Right forelimb (tissue), 1 donor: ENCODE data around the gene PLCB3.

ENCODE experiments used
- DNase-seq: peaks from one replicate; pipeline ENCODE4 v3.0.0-alpha.2; 2018

Gene PLCB3

GRCh38 chr11:64251016-64251752 lies at the start of gene PLCB3:
Gene PLCB3 (plus strand): TSS chr11:64251530. CDS start chr11:64251650, 120 bp downstream.
- DNase-seq = peak; percentile 82

- no peak for DNase-seq
Observed at GRCh38 chr11:64201543-64201942, 49.8 kb upstream of the PLCB3 start.

GRCh38 chr11:64202992-64203391 lies 48.3 kb upstream of the PLCB3 start:
- no peak for DNase-seq

GRCh38 chr11:64203421-64204079 lies 47.8 kb upstream of the PLCB3 start:
- DNase-seq = no peak

GRCh38 chr11:64204080-64204440 lies 47.3 kb upstream of the PLCB3 start:
- no peak for DNase-seq

- DNase-seq = peak; percentile 83
Observed at GRCh38 chr11:64204464-64204989, 46.8 kb upstream of the PLCB3 start.

- no peak for DNase-seq
Observed at GRCh38 chr11:64206457-64207255, 44.7 kb upstream of the PLCB3 start, which contains the start of gene FERMT3. Gene FERMT3 (plus strand): TSS chr11:64206721. CDS start chr11:64207365, 644 bp downstream.

- DNase-seq = peak; percentile 69
Observed at GRCh38 chr11:64207256-64208085, 43.9 kb upstream of the PLCB3 start.

GRCh38 chr11:64208086-64208795 lies 43.1 kb upstream of the PLCB3 start:
- DNase-seq = no peak

- no peak for DNase-seq
Observed at GRCh38 chr11:64208796-64209562, 42.4 kb upstream of the PLCB3 start.

GRCh38 chr11:64209563-64209843 lies 41.8 kb upstream of the PLCB3 start:
- DNase-seq = no peak

GRCh38 chr11:64210301-64211020 lies 40.9 kb upstream of the PLCB3 start:
- no peak for DNase-seq

GRCh38 chr11:64211181-64211872 lies 40.0 kb upstream of the PLCB3 start:
- DNase-seq = no peak

- DNase-seq = no peak
Observed at GRCh38 chr11:64216879-64217278, 34.5 kb upstream of the PLCB3 start.

GRCh38 chr11:64218628-64219353 lies 32.5 kb upstream of the PLCB3 start:
- DNase-seq = peak; percentile 37

GRCh38 chr11:64219354-64219684 lies 32.0 kb upstream of the PLCB3 start:
- no peak for DNase-seq

- DNase-seq = no peak
Observed at GRCh38 chr11:64219755-64220154, 31.6 kb upstream of the PLCB3 start.

GRCh38 chr11:64220271-64220670 lies 31.1 kb upstream of the PLCB3 start:
- DNase-seq = no peak

- no peak for DNase-seq
Observed at GRCh38 chr11:64220798-64221197, 30.5 kb upstream of the PLCB3 start.
